Stimulated activated CD4-positive, alpha-beta T cell treated with anti-CD3 and anti-CD28 coated beads, TNF-alpha, amount 100 ng/mL, for 24 hours (primary cell): ENCODE data around the gene FAM216B.
"Not testable (repeated sequence)": the region's sequence is repeated elsewhere in the genome, so short reads cannot be mapped to it uniquely, and the experiment has no call there.

Experiments
- DNase-seq, 3 experiments: peaks; one replicate each; pipeline ENCODE4 v3.0.0-alpha.2; 2020; ENCODE audit warnings: low read depth in 3 of 3

Gene FAM216B

GRCh38 chr13:42781352-42781751 is at the start of gene FAM216B:
Gene FAM216B, plus strand, starts transcription at chr13:42781584. Its CDS starts 2,484 bp downstream, at chr13:42784068.
- no peak for DNase-seq

DNA sequence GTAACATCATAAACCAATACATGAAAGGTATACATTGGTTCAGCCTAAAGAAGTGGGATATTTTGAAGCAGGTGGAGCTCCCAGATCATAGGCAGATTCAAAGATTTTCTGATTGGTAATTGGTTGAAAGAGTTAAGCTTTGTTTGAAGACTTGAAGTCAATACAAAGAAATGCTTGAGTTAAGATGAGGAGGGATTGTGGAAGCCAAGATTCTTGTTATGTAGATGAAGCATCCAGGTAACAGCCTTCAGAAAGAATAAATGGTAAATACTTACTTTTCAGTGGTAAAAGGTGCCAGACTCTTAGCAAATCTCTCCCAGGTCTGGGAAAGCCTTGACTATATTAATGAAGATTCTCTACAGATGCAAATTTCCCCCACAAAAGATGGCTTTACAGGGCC is 49.3 kb upstream of the FAM216B start:
- DNase-seq, result no peak

DNA sequence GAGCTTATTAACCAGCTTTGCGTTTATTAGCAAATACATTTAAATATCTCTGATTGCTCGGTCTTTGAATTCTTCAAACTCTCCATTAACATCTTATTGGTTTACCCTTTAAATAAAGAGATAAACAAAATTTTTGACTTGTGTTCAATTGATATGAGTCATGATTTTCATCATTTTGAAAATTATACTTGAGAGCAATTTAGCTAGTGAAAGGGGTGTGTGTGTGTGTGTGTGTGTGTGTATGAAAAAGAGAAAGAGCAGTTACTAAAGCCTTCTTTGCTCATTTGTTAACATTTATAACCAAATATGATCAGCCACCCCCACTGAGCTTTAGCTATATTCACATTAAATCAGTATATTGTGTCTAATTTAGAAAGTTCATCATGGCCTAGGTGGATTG is 48.3 kb upstream of the FAM216B start:
- no peak for DNase-seq

DNA sequence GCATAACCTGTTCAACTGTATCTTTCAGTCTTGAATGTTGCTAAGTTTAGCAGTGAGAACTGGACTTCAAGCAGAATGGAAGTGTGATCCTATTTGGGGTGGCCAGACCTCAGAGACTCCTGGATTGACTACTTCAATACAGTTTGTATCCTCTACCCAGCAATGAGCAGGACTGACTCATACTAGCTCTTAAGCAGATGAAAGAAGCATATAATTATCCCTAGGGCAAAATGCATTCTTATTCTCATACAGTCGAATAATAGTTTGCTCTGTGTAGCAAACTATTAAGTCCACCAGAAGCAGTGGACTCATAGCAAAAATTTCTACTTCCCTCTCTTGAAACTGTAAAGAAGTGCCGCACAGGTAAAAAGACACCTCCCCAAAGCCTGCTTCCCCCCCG is 46.4 kb upstream of the FAM216B start:
- DNase-seq, result no peak

DNA sequence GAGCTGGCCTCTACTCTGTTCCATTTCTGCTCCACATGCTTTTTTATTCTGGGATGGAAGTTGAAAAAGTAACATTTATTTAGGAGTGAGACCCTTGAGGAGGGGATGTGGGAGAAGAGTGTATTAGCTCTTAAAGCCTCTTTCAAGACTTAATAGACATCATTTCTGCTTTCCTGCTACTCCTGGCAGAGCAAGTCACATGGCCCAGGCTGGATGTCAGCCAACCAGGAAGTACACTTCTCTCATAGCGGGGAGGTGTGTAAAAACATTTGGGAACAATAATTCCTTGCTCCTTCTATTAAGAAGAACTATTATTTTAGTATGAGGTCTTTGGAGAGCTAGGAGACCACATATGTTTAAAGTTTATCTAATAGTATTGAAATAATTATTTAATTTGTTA is 40.6 kb upstream of the FAM216B start:
- DNase-seq, result no peak

DNA sequence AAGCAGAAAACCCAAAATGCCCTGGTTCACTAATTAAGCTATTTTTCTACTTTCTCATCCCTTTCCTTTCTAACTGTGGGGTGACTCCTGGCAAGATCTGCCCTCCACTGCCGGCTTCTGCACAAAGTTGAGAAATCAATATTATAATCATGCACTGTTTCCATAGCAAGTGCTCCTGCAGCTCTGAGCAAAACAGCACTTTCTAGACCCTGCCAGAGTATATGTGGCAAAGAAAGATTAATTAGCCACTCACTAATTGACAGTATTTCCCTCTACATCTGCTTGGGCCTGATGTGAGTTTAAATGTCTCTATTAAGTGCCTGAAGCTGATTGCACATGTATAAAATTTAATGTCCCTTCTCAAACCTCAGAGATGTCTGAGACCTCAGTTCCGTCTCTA is 39.5 kb upstream of the FAM216B start:
- DNase-seq, result no peak

DNA sequence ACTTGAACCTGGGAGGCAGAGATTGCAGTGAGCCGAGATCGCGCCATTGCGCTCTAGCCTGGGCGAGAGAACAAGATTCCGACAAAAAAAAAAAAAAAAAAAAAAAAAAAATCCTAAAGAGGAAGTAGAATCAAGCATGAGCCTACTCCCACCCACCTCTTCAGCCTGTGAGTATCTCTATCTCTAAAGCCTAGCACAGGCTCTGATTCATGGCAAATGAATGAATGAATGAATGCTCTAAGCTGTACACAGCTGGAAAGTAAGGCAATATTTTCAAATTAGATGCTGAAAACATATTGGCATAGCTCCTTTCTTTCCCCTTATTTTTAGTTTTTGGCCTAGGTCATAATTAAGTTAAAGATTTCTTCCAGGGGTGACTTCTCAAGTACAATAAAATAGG is 35.7 kb upstream of the FAM216B start:
- no peak for DNase-seq

DNA sequence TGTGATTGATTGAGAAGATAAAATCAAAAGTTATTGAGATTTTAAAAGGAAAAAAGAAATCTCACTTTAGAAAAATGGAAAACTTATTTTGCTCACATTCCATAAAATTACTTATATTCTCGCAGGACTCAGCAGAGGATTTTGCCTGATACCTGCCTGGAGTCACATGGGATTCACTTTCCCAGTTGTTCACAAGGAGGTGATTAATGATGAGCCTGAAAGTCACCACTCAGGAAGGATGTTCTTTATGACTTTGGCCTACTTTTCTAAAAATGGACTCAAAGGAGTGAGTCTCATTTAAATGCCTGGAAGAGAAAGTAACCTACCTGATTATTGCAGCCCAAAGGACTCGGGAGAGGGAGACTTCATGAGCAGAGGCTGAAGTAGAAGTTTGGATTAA is 34.5 kb upstream of the FAM216B start:
- DNase-seq, result no peak

DNA sequence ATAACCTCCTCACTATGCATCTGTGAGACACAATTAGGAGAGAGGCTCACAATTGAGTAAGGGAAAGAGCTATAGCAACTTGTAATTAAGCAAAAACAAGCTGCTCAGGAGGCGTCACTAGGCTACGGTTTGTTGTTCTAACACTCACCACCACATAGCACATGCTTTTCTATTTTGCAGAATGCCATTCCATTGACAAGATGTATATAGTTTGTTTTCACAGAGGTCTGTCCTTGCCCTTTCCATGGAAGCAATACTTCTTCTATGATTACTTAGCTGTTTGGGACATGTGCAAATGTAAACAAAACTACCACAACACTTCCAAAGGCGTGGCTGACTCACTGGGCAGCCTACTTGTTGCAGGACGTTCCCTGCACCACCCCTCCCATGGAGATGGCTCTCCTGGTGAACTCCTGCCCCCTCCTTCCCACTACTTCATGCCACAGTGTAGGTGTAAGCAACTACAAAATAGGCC is 33.9 kb upstream of the FAM216B start:
- no peak for DNase-seq

DNA sequence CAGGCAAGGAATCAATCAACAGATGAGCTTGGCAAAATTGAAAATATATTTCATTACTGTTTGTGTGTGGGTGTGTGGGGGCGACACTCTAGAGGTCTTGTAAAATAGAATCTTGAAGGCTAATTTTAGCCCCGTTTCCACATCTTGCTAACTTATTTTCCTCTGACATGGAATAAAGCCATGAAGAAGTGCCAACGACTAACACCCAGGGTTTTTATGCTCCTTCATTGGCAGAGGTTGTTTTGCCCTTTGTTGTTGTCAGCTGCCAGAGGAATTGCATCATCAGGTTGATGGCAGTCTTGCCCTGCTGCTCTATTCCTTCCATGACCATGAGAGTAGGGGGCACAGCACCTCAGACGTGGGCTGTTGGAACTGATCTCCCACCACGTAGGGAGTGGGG is 30.6 kb upstream of the FAM216B start:
- no peak for DNase-seq

DNA sequence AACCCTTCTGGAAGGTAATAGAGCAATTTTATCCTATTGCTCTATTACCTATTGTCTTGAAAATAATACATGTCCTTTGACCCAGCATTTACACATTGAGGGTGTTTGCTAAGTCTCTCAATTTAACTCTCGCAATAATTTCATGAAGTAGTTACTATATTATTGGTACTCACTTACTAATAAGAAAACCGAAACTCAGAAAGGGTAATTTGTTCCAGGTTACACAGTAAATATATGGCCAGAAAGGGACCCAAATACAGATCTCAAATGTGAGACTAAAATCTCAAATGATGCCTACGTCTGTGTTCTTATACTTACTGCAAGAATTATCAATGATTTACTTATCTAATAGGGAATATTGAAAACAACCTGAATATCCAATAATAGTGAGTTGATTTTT is 29.7 kb upstream of the FAM216B start:
- DNase-seq, result no peak

DNA sequence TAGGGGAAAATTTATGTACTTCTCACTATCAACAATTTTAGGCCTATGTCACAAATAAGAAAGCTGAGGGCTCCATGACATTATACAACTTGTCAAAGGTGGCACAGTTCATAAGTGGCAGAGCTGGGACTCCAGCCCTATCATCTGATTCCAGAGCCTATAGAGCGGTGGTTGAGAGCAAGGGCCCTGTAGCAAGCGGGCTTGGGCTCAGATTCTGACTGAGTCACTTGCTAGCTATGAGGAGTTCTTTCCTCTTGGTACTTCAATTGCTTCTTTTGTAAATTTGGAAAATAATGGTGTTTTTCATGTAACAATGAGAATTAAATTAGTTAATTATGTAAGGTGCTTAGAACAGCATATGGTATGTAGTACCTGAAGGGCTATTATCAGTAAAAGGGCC is 28.7 kb upstream of the FAM216B start:
- DNase-seq, result no peak

DNA sequence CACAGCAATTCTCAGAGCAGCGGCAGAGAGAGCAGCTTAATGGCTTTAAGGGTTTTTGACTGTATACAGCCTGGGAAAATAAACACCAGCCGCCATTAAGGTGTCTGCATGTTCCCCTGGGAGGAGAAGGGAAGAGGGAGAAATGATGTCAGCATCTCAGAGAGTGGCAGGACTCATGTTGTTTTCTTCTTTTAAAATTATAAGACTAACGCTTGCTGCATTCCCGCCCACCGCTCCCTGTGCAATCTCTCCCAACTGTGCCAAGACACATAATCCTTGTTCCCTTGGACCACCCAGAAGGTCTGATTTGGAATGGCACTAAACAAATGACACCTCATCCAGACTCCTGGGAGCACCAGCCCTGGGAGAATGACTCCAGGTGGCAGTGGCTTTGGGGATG is 27.7 kb upstream of the FAM216B start:
- no peak for DNase-seq

DNA sequence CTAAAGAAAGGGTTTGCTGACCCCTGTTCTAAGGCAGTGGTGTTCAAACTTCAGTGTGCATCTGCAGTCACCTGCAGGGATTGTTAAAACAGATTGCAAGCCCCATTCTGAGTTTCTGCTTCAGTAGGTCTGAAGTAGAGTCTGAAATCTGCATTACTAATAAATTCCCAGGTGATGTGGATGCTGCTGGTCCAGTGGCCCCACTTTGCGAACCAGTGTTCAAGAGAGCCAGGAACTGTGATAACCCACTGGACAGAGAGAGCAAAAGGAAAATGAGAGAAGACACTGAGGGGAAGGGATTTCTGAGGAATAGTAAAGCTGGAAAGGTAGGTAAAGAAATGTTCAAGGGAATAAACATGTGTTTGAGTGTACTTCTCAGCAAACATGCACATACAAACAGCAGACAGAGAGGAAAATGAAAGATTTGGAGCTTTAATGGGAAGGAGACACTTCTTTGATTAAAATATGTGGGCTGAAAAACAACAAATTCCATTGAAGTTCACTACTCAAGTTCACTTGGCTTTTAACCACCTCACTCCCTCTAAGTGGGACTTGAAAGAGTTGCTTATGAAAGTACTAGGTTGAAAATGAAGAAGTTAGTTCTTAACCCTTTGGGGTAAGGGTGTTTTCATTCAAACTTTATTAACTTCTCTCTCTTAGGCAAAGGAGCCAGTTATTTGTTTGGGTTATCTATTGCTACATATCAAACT is 26.4 kb upstream of the FAM216B start:
- DNase-seq, result no peak

DNA sequence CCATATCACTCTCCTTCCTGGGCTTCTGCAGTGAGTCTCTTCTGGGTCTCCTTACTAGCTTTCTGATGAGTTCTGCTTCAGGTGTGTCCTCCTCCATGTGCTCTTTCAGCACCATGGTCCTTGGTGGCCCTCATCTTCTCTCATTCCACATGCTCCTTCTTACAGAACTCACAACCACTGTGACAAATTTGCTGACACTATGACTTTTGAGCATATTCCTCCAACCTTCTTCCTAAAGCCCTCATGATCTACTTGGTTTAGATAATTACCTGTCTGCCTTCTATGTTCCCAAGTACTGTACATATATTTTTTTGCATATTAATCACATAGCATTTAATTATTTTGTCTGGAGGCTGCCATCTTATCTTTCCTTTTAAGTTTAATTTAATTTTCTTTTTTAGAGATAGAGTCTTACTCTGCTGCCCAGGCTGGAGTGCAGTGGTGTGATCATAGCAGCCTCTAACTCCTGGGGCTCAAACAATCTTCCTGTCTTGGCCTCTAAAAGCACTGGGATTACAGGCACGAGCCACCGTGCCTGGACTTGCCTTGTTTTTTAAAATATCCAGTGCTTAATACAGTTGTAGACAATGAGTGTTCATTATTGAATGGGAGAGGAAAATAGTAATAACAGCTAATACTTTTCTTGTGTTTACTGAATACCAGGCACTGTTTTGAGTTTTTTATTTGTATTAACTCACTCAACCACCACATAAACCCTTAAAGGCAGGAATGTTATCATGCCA is 23.5 kb upstream of the FAM216B start:
- DNase-seq, result no peak

DNA sequence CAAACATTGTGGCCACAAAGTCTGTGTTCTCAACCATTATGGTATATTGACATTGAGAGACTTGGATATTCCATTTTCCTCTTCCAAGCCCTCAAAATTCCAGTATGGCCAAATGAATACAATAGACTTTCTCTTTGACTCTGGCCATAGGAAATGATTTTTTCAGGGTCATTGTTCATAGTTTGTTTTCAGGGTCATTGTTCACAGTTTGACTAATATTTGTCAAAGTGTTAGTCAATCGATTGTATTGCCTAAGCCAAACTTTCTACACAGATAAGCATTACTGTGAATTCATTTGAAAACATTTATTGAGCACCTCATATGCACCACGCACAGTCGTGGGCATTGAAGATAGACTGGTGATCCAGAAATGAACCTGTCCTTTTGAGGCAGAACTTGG is 22.9 kb upstream of the FAM216B start:
- DNase-seq, result no peak

DNA sequence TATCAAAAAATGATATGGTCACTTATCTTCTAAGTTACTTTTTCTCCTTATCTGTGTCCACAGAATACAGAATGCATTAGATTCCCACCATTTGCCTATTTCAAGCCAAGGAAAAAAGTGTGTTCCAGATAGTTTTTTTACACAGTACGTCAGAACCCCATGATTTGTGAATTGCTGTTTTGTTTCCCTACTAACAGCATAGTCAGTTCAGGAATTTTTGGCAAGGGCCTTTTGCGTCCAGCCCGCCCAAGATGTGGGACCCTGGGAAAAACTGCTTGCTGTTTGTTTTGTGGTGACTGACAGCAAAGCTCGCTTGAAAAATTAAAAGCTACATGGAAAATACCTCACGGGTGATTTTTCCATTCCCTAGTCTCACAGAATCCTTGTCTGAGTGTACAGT is 20.4 kb upstream of the FAM216B start:
- no peak for DNase-seq

GRCh38 chr13:42762251-42762650 is 19.1 kb upstream of the FAM216B start:
- DNase-seq, result no peak

DNA sequence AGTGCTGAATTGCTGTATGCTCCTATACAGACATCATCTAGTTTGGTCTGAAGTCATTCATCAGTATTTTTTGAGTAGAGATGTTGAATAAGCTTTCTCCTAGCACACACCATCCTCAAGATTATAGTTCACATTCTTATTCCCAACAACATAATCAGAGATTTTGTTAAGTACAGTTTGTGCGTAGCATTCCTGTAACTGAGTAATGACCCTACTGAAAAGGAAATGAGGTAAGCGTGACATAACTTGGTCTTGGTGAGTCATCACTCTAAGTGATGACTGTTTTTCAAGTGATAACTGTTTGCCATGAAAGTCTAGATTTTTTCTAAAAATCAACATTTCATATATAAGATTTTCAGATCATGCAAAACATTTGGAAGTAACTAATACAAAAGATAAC is 18.5 kb upstream of the FAM216B start:
- DNase-seq, result no peak

DNA sequence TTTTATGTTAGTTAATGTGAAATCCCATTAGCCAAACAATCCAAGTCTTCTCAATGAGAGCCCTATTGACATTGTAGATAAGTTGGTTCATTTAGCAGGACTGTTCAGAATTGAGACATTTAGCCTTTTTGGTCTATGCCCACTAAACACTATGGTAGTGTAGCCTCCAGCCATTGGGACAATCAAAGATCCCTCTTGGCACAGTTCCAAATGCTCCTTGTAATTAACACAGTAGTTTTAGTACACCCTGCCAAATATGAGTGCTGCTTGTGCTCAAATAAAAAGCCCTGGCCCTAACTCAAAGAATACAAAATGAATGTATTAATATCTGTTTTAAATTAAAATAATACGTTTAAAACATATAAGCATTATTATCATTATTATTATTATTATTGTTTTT is 15.4 kb upstream of the FAM216B start:
- no peak for DNase-seq

GRCh38 chr13:42769650-42770049 is 11.7 kb upstream of the FAM216B start:
- DNase-seq, result no peak

DNA sequence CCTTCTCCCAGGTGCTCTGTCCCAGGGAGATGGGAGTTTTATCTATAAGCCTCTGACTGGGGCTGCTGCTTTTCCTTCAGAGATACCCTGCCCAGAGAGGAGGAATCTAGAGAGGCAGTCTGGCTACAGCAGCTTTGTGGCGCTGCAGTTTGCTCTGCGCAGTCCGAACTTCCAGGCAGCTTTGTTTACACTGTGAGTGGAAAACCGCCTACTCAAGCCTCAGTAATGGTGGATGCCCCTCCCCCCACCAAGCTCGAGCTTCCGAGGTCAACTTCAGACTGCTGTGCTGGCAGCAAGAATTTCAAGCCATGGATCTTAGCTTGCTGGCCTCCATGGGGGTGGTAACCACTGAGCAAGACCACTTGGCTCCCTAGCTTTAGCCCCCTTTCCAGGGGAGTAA is 4.8 kb upstream of the FAM216B start:
- DNase-seq, result not testable (repeated sequence)

GRCh38 chr13:42777467-42777866 is 3.9 kb upstream of the FAM216B start:
- DNase-seq, result no peak
